SK-N-SH (cell line): ENCODE measurements around the gene NPFFR1. TPM values are rescaled to one million over a fixed set of nuclear protein-coding genes. Genes with fewer than 3 reads are reported as not detected.

Experiments
- CTCF ChIA-PET: fragments of 300-600, 350-600 bp; formaldehyde crosslinking; extraction: SDS; loops from one replicate; lab custom pipeline; 2021; lab: Yijun Ruan, JAX
- POLR2A ChIA-PET: fragments of 350-600 bp; sonication (Branson Sonifier 250); formaldehyde crosslinking; extraction: SDS; loops from one replicate; lab custom pipeline; 2020; ENCODE audit warnings: antibody characterized with exemption, inconsistent platforms; lab: Yijun Ruan, JAX
- DNase-seq: peaks from one replicate; pipeline ENCODE4 v3.0.0; 2012
- H2AFZ ChIP-seq: fragments of 200-600 bp; sonication (generic); 2 replicates; pipeline ENCODE4 v1.8.1; 2016; ENCODE audit warnings: antibody characterized with exemption, mild to moderate bottlenecking, low read depth
- H3F3A ChIP-seq: fragments of 200-600 bp; sonication (generic); replicated peaks from 2 replicates; pipeline ENCODE3; 2016; ENCODE audit warnings: antibody characterized with exemption, mild to moderate bottlenecking; ENCODE audit not compliant: insufficient read depth
- H3K27ac ChIP-seq, 2 experiments: fragments of 200-500 bp in 1 of 2; fragments of 200-600 bp in 1 of 2; sonication (Bioruptor generic) in 1 of 2; sonication (generic), shearing (Covaris generic) in 1 of 2; 2 replicates each; pipeline versions ENCODE4 v1.5.1 to v1.6.1; 2014 to 2016; ENCODE audit warnings: low read depth in 2 of 2, inconsistent platforms in 1 of 2, low read length in 1 of 2, mild to moderate bottlenecking in 1 of 2, mixed read lengths in 1 of 2
- H3K27me3 ChIP-seq: fragments of 200-600 bp; sonication (generic), shearing (Covaris generic); 2 replicates; pipeline ENCODE4 v1.6.1; 2016; ENCODE audit warnings: mixed run types; ENCODE audit not compliant: insufficient read depth
- H3K36me3 ChIP-seq, 2 experiments: fragments of 200-500 bp in 1 of 2; fragments of 200-600 bp in 1 of 2; sonication (Bioruptor generic) in 1 of 2; sonication (generic) in 1 of 2; replicated peaks in 1 of 2; 2 replicates each; pipeline versions ENCODE3 to v1.5.1; 2014 to 2016; ENCODE audit warnings: low read length in 1 of 2, mild to moderate bottlenecking in 1 of 2; ENCODE audit not compliant: insufficient read depth in 2 of 2, control insufficient read depth in 1 of 2
- H3K4me1 ChIP-seq, 2 experiments: fragments of 200-500 bp in 1 of 2; fragments of 200-600 bp in 1 of 2; sonication (Bioruptor generic) in 1 of 2; sonication (generic), shearing (Covaris generic) in 1 of 2; 2 replicates each; pipeline versions ENCODE4 v1.5.1 to v1.6.1; 2014 to 2016; ENCODE audit warnings: low read depth in 1 of 2, low read length in 1 of 2, mixed run types in 1 of 2; ENCODE audit not compliant: insufficient read depth in 2 of 2, control insufficient read depth in 1 of 2
- H3K4me2 ChIP-seq: fragments of 200-600 bp; sonication (generic), shearing (Covaris generic); 2 replicates; pipeline ENCODE4 v1.6.1; 2017; ENCODE audit warnings: mixed run types
- H3K4me3 ChIP-seq, 2 experiments: fragments of 200-500 bp in 1 of 2; fragments of 200-600 bp in 1 of 2; sonication (Bioruptor generic) in 1 of 2; sonication (generic), shearing (Covaris generic) in 1 of 2; 2 replicates each; pipeline versions ENCODE4 v1.5.1 to v1.8.1; 2014 to 2016; ENCODE audit warnings: low read depth in 2 of 2, inconsistent platforms in 1 of 2, low read length in 1 of 2, mild to moderate bottlenecking in 1 of 2, mixed read lengths in 1 of 2, moderate library complexity in 1 of 2
- H3K79me2 ChIP-seq: fragments of 200-600 bp; sonication (generic); 2 replicates; pipeline ENCODE4 v1.8.1; 2017; ENCODE audit warnings: mild to moderate bottlenecking; ENCODE audit not compliant: insufficient read depth
- H3K9ac ChIP-seq: fragments of 200-600 bp; sonication (generic); 2 replicates; pipeline ENCODE4 v1.6.1; 2017; ENCODE audit warnings: mixed run types
- H3K9me2 ChIP-seq: fragments of 200-600 bp; sonication (generic); 2 replicates; pipeline ENCODE4 v1.6.1; 2017; ENCODE audit warnings: mixed run types
- H3K9me3 ChIP-seq: fragments of 200-600 bp; sonication (generic); 2 replicates; pipeline ENCODE4 v1.6.1; 2017; ENCODE audit warnings: mixed run types, mild to moderate bottlenecking, moderate library complexity
- H4K20me1 ChIP-seq: fragments of 200-600 bp; sonication (generic); 2 replicates; pipeline ENCODE4 v1.6.1; 2017; ENCODE audit warnings: mild to moderate bottlenecking, mixed run types; ENCODE audit not compliant: insufficient read depth
- FOSL2 ChIP-seq: IDR thresholded peaks from 2 replicates; pipeline ENCODE4 v1.4.0; 2012; ENCODE audit warnings: low read depth, mild to moderate bottlenecking, moderate library complexity, borderline replicate concordance
- GATA2 ChIP-seq: sonication (generic); formaldehyde crosslinking; IDR thresholded peaks from 2 replicates; pipeline ENCODE4 v1.5.0; 2020; ENCODE audit warnings: mild to moderate bottlenecking, missing genetic modification reagents
- NFIC ChIP-seq: IDR thresholded peaks from 2 replicates; pipeline ENCODE4 v1.4.0; 2012; ENCODE audit warnings: borderline replicate concordance
- RAD21 ChIP-seq: IDR thresholded peaks from 2 replicates; pipeline ENCODE4 v1.6.1; 2012; ENCODE audit warnings: mild to moderate bottlenecking, low read length
- RFX5 ChIP-seq: IDR thresholded peaks from 2 replicates; pipeline ENCODE4 v1.6.1; 2012; ENCODE audit warnings: mild to moderate bottlenecking, improper control_type of control experiment, low read length
- RXRA ChIP-seq: IDR thresholded peaks from 2 replicates; pipeline ENCODE4 v1.4.0; 2012; ENCODE audit warnings: low read depth, mild to moderate bottlenecking, borderline replicate concordance
- SMC3 ChIP-seq: IDR thresholded peaks from 2 replicates; pipeline ENCODE4 v1.6.1; 2012; ENCODE audit warnings: low read depth, low read length, improper control_type of control experiment
- TCF12 ChIP-seq: IDR thresholded peaks from 2 replicates; pipeline ENCODE4 v1.4.0; 2012
- WGBS: methylation state at CpG from one replicate; pipeline ENCODE4 v1.1.6; 2017; ENCODE audit warnings: low lambda C conversion rate; 5-methylcytosine and 5-hydroxymethylcytosine counted together
- polyA plus RNA-seq, 3 experiments: library from polyadenylated mRNA; depleted of rRNA; stranded (reverse); fragments of >200 nt; gene quantifications; 2 replicates each; pipeline ENCODE4 v1.2.3, GENCODE V29; 2012
- TF ChIP-seq, protein P1 (sequence below): fragments of 200-600 bp; sonication (generic); IDR thresholded peaks from 2 replicates; pipeline ENCODE4 v1.6.1; 2017; ENCODE audit warnings: antibody characterized with exemption, mild to moderate bottlenecking, moderate library complexity
- TF ChIP-seq, protein P2 (sequence below): IDR thresholded peaks from 2 replicates; pipeline ENCODE4 v1.6.1; 2012; ENCODE audit warnings: mild to moderate bottlenecking, low read depth, low read length, moderate library complexity
- TF ChIP-seq, protein P3 (sequence below): IDR thresholded peaks from 2 replicates; pipeline ENCODE4 v1.4.0; 2012; ENCODE audit warnings: low read depth, borderline replicate concordance
- TF ChIP-seq, protein P4 (sequence below): fragments of 150-350 bp; IDR thresholded peaks from 2 replicates; pipeline ENCODE4 v1.6.1; 2016; ENCODE audit warnings: mild to moderate bottlenecking, low read depth, low read length
- TF ChIP-seq, protein P5 (sequence below): fragments of 150-350 bp; IDR thresholded peaks from 2 replicates; pipeline ENCODE4 v1.6.1; 2017; ENCODE audit warnings: antibody characterized with exemption, low read length, low read depth, borderline replicate concordance
- TF ChIP-seq, protein P6 (sequence below): IDR thresholded peaks from 2 replicates; pipeline ENCODE4 v1.4.0; 2012; ENCODE audit warnings: low read depth

The NPFFR1 gene
- polyA plus RNA-seq, 1 of the 3 experiments (the other 2 are of a cell fraction) = not detected

DNA sequence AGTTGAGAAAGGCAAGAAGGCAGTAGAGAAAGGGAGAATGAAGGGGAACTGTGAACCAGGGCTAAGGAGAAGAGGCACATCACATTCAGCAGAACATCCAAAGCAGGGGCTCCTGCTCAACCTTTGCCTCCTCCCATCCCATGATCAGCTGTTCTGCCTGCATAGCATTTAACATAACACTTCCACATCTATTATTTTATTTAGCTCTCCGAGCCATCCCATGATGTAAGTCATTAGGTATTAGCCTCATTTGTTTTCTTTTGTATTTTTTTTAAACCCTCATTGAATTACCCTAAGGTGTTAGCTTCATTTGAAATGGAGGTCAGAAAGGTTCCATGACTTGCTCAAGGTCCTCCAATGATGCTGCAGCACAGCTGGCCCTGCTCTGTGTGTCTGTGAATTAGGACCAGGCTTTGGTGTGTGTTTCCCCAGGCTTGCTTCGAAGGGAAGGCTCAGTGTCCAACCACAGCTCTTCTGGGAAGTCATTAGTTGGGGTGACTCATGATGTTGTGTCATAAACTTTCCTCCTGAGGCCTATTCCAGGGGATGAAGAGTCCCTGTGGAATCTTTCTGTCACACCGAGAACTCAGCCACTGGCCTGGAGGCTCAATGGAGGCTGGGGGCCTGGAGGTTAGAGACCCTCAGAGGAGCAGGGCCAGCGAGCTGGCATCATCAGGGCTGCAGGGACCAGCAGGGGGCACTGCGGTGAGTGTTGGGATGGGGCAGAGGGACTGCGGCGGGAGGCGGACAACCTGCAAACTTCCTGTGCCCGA lies 16.5 kb downstream of the NPFFR1 start (continued):
- TF ChIP-seq RFX5 = no peak
- TF ChIP-seq, protein P1, sequence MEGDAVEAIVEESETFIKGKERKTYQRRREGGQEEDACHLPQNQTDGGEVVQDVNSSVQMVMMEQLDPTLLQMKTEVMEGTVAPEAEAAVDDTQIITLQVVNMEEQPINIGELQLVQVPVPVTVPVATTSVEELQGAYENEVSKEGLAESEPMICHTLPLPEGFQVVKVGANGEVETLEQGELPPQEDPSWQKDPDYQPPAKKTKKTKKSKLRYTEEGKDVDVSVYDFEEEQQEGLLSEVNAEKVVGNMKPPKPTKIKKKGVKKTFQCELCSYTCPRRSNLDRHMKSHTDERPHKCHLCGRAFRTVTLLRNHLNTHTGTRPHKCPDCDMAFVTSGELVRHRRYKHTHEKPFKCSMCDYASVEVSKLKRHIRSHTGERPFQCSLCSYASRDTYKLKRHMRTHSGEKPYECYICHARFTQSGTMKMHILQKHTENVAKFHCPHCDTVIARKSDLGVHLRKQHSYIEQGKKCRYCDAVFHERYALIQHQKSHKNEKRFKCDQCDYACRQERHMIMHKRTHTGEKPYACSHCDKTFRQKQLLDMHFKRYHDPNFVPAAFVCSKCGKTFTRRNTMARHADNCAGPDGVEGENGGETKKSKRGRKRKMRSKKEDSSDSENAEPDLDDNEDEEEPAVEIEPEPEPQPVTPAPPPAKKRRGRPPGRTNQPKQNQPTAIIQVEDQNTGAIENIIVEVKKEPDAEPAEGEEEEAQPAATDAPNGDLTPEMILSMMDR = peak; percentile 53
- no peak for TF ChIP-seq RAD21
- TF ChIP-seq, protein P2, sequence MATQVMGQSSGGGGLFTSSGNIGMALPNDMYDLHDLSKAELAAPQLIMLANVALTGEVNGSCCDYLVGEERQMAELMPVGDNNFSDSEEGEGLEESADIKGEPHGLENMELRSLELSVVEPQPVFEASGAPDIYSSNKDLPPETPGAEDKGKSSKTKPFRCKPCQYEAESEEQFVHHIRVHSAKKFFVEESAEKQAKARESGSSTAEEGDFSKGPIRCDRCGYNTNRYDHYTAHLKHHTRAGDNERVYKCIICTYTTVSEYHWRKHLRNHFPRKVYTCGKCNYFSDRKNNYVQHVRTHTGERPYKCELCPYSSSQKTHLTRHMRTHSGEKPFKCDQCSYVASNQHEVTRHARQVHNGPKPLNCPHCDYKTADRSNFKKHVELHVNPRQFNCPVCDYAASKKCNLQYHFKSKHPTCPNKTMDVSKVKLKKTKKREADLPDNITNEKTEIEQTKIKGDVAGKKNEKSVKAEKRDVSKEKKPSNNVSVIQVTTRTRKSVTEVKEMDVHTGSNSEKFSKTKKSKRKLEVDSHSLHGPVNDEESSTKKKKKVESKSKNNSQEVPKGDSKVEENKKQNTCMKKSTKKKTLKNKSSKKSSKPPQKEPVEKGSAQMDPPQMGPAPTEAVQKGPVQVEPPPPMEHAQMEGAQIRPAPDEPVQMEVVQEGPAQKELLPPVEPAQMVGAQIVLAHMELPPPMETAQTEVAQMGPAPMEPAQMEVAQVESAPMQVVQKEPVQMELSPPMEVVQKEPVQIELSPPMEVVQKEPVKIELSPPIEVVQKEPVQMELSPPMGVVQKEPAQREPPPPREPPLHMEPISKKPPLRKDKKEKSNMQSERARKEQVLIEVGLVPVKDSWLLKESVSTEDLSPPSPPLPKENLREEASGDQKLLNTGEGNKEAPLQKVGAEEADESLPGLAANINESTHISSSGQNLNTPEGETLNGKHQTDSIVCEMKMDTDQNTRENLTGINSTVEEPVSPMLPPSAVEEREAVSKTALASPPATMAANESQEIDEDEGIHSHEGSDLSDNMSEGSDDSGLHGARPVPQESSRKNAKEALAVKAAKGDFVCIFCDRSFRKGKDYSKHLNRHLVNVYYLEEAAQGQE = no peak
- TF ChIP-seq TCF12 = peak; percentile 62
- TF ChIP-seq FOSL2 = peak; percentile 91; the same call in 1 of the 2 replicates
- TF ChIP-seq, protein P3, sequence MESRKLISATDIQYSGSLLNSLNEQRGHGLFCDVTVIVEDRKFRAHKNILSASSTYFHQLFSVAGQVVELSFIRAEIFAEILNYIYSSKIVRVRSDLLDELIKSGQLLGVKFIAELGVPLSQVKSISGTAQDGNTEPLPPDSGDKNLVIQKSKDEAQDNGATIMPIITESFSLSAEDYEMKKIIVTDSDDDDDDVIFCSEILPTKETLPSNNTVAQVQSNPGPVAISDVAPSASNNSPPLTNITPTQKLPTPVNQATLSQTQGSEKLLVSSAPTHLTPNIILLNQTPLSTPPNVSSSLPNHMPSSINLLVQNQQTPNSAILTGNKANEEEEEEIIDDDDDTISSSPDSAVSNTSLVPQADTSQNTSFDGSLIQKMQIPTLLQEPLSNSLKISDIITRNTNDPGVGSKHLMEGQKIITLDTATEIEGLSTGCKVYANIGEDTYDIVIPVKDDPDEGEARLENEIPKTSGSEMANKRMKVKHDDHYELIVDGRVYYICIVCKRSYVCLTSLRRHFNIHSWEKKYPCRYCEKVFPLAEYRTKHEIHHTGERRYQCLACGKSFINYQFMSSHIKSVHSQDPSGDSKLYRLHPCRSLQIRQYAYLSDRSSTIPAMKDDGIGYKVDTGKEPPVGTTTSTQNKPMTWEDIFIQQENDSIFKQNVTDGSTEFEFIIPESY = 0 out of 2 replicates have a peak, but pooled peaks have one; percentile 13

DNA sequence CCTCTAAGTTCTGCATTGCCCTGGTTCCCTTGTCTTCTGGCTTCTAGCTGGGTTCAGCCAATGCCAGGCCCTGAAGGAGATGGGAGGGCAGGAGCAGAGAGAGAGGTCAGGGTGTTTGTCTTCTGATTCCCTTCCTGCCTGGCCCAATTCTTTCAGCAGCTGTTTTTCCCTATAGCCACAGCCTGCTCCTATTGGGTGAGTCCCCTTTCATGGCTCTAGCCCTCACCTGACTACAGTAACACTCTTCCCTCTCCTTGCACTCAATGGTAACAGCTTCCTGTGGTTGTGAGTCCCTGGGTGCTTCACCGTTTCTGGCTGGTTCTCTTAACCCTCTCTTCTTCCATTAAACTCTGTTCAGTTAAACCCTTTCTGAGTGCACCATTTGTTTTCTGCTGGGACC lies 17.1 kb downstream of the NPFFR1 start:
- H3K36me3 ChIP-seq = no peaks in the 10 kb centered on the region
- no peak overlapping the region for H3K4me2 ChIP-seq
- peaks cover 0 to 3% of the 10 kb centered on the region in 2 experiments; a peak in 1 of 4 replicates for H3K4me1 ChIP-seq
- H4K20me1 ChIP-seq = no peaks in the 10 kb centered on the region
- POLR2A ChIA-PET = interaction anchor here (1.5 kb wide), 1 partner anchor 97 kb away, joined by 3 read pairs; no protein-coding TSS in a partner anchor
- H3K79me2 ChIP-seq = no peaks in the 10 kb centered on the region
- no peak overlapping the region for H3K4me3 ChIP-seq
- no peaks in the 10 kb centered on the region for H3K27me3 ChIP-seq
- CTCF ChIA-PET = interaction anchor here (1.0 to 2.9 kb wide), 4 partner anchors 12 to 98 kb away, joined by 3 to 9 read pairs (median 5); no protein-coding TSS in a partner anchor
- no peaks in the 10 kb centered on the region for H3K9me3 ChIP-seq
- DNase-seq = no peak
- no peaks in the 10 kb centered on the region for H3K9me2 ChIP-seq
- no peak overlapping the region for H2AFZ ChIP-seq
- peaks cover 5% of the 10 kb centered on the region for H3F3A ChIP-seq
- no peak overlapping the region for H3K9ac ChIP-seq
- H3K27ac ChIP-seq = peak overlapping the region in 1 of 2 experiments; percentile 40; a peak in 2 of 4 replicates
- WGBS = 94% methylated on average over 1 of the region's 1 CpG
- TF ChIP-seq, protein P4, sequence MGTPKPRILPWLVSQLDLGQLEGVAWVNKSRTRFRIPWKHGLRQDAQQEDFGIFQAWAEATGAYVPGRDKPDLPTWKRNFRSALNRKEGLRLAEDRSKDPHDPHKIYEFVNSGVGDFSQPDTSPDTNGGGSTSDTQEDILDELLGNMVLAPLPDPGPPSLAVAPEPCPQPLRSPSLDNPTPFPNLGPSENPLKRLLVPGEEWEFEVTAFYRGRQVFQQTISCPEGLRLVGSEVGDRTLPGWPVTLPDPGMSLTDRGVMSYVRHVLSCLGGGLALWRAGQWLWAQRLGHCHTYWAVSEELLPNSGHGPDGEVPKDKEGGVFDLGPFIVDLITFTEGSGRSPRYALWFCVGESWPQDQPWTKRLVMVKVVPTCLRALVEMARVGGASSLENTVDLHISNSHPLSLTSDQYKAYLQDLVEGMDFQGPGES = no peak
- no peak for TF ChIP-seq RXRA
- TF ChIP-seq, protein P5, sequence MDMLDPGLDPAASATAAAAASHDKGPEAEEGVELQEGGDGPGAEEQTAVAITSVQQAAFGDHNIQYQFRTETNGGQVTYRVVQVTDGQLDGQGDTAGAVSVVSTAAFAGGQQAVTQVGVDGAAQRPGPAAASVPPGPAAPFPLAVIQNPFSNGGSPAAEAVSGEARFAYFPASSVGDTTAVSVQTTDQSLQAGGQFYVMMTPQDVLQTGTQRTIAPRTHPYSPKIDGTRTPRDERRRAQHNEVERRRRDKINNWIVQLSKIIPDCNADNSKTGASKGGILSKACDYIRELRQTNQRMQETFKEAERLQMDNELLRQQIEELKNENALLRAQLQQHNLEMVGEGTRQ = no peak
- TF ChIP-seq, protein P2 = no peak
- no peak for TF ChIP-seq SMC3
- TF ChIP-seq, protein P6, sequence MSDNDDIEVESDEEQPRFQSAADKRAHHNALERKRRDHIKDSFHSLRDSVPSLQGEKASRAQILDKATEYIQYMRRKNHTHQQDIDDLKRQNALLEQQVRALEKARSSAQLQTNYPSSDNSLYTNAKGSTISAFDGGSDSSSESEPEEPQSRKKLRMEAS = no peak
- TF ChIP-seq GATA2 = no peak
- no peak for TF ChIP-seq NFIC
